PC-3 (cell line): ENCODE data around the gene GPANK1.

ENCODE experiments used
- EZH2 ChIP-seq: fragments of 300-600 bp; sonication (generic); IDR thresholded peaks from one replicate; pipeline ENCODE4 v1.6.1; 2017; ENCODE audit warnings: antibody characterized with exemption, mild to moderate bottlenecking, low read length; ENCODE audit not compliant: unreplicated experiment
- TF ChIP-seq, protein P1 (sequence below): fragments of 300-600 bp; sonication (generic); conservative IDR thresholded peaks from 2 replicates; pipeline ENCODE4 v1.5.1; 2017; ENCODE audit warnings: antibody characterized with exemption, low read depth, mild to moderate bottlenecking, low read length

DNA sequence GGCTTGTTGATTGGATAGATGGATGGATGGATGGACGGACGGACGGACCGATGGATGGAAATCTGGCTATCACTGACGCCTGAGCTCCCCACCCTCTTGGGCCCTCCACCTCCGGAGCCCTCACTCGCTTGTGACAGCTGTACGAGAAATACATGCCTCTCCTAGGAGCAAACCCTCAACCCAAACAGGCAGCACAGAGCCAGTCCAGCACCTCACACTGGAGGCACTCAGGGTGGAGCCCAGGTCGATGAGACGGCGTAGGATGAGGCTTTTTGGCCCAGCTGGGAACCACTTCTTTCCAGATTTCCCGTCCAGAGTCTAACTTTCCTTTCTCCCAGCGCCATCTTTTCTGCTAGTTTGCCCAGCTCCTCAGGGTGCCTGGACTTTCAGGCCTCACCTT lies 18.8 kb upstream of the GPANK1 start:
- no peak for TF ChIP-seq EZH2
- TF ChIP-seq, protein P1, sequence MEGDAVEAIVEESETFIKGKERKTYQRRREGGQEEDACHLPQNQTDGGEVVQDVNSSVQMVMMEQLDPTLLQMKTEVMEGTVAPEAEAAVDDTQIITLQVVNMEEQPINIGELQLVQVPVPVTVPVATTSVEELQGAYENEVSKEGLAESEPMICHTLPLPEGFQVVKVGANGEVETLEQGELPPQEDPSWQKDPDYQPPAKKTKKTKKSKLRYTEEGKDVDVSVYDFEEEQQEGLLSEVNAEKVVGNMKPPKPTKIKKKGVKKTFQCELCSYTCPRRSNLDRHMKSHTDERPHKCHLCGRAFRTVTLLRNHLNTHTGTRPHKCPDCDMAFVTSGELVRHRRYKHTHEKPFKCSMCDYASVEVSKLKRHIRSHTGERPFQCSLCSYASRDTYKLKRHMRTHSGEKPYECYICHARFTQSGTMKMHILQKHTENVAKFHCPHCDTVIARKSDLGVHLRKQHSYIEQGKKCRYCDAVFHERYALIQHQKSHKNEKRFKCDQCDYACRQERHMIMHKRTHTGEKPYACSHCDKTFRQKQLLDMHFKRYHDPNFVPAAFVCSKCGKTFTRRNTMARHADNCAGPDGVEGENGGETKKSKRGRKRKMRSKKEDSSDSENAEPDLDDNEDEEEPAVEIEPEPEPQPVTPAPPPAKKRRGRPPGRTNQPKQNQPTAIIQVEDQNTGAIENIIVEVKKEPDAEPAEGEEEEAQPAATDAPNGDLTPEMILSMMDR, result no peak
